ENCODE measurements around the gene EIF2B5.

DNA sequence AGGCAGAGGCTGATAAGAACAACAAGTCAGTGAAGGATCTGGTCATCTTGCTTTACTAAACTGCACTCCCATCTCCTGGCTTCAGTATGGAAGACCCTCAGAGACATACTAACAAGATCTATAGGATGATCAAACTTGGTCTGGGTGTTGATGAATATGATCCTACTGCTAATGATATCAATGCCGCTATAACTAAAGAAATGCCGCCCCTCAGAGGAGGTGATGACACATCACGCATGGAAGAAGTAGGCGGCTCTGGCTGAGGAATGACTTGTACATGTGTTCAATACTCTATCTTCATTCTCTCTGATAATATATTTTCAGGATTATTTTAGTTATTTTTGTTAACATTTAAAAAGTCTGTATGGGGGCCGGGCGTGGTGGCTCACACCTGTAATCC lies 17.5 kb upstream of the EIF2B5 start:
- TF ChIP-seq, protein P1, sequence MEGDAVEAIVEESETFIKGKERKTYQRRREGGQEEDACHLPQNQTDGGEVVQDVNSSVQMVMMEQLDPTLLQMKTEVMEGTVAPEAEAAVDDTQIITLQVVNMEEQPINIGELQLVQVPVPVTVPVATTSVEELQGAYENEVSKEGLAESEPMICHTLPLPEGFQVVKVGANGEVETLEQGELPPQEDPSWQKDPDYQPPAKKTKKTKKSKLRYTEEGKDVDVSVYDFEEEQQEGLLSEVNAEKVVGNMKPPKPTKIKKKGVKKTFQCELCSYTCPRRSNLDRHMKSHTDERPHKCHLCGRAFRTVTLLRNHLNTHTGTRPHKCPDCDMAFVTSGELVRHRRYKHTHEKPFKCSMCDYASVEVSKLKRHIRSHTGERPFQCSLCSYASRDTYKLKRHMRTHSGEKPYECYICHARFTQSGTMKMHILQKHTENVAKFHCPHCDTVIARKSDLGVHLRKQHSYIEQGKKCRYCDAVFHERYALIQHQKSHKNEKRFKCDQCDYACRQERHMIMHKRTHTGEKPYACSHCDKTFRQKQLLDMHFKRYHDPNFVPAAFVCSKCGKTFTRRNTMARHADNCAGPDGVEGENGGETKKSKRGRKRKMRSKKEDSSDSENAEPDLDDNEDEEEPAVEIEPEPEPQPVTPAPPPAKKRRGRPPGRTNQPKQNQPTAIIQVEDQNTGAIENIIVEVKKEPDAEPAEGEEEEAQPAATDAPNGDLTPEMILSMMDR (IDR thresholded peaks at IDR 0.05) = no peak
- TF ChIP-seq POLR2A (IDR thresholded peaks at IDR 0.05) = no peak
- TF ChIP-seq EP300 (IDR thresholded peaks at IDR 0.05) = no peak

Measured in sigmoid colon (tissue), 4 donors.